Activated CD8-positive, alpha-beta memory T cell treated with anti-CD3 and anti-CD28 coated beads, Interleukin-2, amount 50 U/mL, for 48 hours (primary cell): ENCODE results near the gene TENM3.

Source experiments
- DNase-seq: peaks from one replicate; pipeline ENCODE4 v3.0.0-alpha.2; 2020

Gene TENM3

GRCh38 chr4:182582245-182582644, 339.0 kb downstream of the TENM3 start:
- no peak for DNase-seq

- no peak for DNase-seq
These were observed 340.7 kb downstream of the TENM3 start for GRCh38 chr4:182583703-182584415.

- DNase-seq, result no peak
These were observed 342.1 kb downstream of the TENM3 start for GRCh38 chr4:182585321-182585720.

GRCh38 chr4:182589100-182589499, 345.9 kb downstream of the TENM3 start:
- DNase-seq, result no peak

GRCh38 chr4:182593402-182593801, 350.2 kb downstream of the TENM3 start:
- DNase-seq, result no peak

- DNase-seq, result no peak
These were observed 350.7 kb downstream of the TENM3 start for GRCh38 chr4:182593864-182594263.

- no peak for DNase-seq
These were observed 356.9 kb downstream of the TENM3 start for GRCh38 chr4:182600093-182600492.

- no peak for DNase-seq
These were observed 357.7 kb downstream of the TENM3 start for GRCh38 chr4:182600856-182601255.

- DNase-seq, result no peak
These were observed 361.0 kb downstream of the TENM3 start for GRCh38 chr4:182604161-182604622.

GRCh38 chr4:182604953-182605352, 361.8 kb downstream of the TENM3 start:
- no peak for DNase-seq

GRCh38 chr4:182608525-182608924, 365.3 kb downstream of the TENM3 start:
- DNase-seq, result no peak

GRCh38 chr4:182616476-182616875, 373.3 kb downstream of the TENM3 start:
- DNase-seq, result no peak

- DNase-seq, result no peak
These were observed 376.5 kb downstream of the TENM3 start for GRCh38 chr4:182619660-182620059.

GRCh38 chr4:182620111-182620980, 377.1 kb downstream of the TENM3 start:
- no peak for DNase-seq

GRCh38 chr4:182624281-182624680, 381.1 kb downstream of the TENM3 start:
- no peak for DNase-seq

GRCh38 chr4:182625193-182625592, 382.0 kb downstream of the TENM3 start:
- no peak for DNase-seq

GRCh38 chr4:182627996-182628395, 384.8 kb downstream of the TENM3 start:
- DNase-seq, result no peak

GRCh38 chr4:182628544-182628943, 385.3 kb downstream of the TENM3 start:
- DNase-seq, result no peak

- no peak for DNase-seq
These were observed 385.9 kb downstream of the TENM3 start for GRCh38 chr4:182629096-182629495.

GRCh38 chr4:182640491-182640890, 397.3 kb downstream of the TENM3 start:
- no peak for DNase-seq

- DNase-seq, result no peak
These were observed 397.7 kb downstream of the TENM3 start for GRCh38 chr4:182640932-182641331.

GRCh38 chr4:182642831-182643230, 399.6 kb downstream of the TENM3 start:
- DNase-seq, result no peak

GRCh38 chr4:182643801-182644682, 400.8 kb downstream of the TENM3 start:
- no peak for DNase-seq
